Ammon's horn (tissue), 1 donor: Measurements from ENCODE around the gene PLSCR2.
"Not testable (repeated sequence)": the region's sequence is repeated elsewhere in the genome, so short reads cannot be mapped to it uniquely, and the experiment has no call there.

Experiments used
- DNase-seq: peaks from one replicate; pipeline ENCODE4 v3.0.0-alpha.2; 2016; ENCODE audit warnings: low spot score

The PLSCR2 gene

GRCh38 chr3:146485297-146485696 lies 15.9 kb upstream of the PLSCR2 start:
- DNase-seq, result no peak

DNA sequence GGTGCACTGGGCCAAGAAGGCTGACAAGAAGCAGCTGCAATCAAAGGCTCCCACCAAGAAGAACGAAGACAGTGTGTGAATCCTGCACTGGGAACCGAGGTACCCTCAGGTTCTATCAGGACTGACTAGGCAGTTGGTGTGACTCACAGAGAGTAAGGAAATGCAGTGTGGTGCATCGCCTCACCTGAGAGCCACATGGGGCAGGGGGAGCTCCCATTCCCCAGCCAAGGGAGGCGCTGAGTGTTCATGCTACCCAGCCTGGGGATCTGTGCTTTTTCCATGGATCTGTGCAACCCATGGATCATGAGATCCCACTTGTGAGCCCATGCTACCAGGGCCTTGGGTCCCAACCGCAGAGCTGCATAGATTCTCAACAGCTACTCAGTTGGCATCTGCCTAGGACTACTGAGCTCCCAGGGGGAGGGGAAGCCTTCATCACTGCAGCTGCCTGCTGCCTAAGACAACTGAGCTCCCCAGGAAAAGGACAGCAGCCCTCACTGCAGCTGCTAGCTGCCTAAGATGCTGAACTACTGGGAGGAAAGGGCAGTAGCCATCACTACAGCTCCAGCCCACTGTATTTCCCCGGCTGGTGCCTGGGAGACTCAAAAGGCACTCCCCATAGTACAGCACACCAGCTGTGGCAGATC lies 6.9 kb upstream of the PLSCR2 start:
- no peak for DNase-seq

DNA sequence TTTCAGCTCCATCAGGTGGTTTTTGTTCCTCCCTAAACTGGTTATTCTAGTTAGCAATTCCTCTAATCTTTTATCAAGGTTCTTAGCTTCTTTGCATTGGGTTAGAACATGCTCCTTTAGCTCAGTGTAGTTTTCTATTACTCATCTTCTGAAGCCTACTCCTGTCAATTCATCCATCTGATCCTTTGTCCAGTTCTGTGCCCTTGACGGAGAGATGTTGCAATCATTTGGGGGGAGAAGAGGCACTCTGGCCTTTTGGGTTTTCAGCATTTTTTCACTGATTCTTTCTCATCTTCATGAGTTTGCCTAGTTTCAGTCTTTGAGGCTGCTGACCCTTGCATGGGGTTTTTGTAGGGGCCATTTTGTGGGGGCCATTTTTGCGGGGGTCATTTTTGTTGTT lies 5.6 kb upstream of the PLSCR2 start:
- not testable (repeated sequence) for DNase-seq

GRCh38 chr3:146473726-146474125 lies 4.4 kb upstream of the PLSCR2 start:
- no peak for DNase-seq

- DNase-seq, result no peak
These were observed 3.2 kb upstream of the PLSCR2 start for GRCh38 chr3:146472611-146473010.

DNA sequence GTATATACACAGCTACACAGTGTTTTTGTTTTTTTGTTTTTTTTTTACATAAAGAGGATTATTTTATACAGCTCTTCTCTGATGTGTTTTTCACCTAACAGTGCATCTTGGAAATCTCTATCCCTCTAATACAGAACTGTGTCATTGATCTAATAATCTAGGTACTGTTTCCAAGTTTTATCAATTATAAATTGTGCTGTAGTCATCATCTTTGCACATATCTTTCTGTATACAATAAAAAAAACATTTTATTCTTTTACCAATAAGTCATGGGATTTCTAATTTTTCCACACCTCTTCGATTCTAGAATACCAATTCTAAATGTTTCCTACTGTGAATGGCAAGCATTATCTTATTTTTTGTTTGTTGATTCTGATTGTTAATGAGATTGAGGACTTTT lies 1.7 kb upstream of the PLSCR2 start:
- DNase-seq, result no peak

GRCh38 chr3:146470425-146470990 lies 1.1 kb upstream of the PLSCR2 start:
- no peak for DNase-seq

DNA sequence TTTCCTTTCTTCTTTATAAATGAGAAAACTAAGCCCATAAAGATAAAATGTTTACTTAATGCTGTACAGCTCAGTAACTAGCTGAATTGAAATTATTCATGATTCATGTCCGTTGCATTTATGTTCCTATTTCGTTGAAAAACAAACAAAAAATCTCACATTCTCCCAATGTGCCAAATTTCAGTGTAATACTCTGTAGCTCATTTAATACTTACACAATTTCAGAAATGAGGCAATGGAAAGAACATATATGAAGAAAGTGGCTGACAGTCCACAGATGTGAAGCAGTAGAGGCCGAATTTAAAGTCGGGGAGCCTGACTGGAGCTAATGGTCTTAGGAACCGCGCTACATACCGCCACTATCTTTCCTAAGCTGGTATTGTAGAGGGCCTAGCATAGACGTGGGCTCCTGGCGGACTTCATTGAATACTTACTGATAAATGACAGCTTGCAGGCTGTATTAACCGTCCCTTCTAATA lies 651 bp downstream of the PLSCR2 start:
- DNase-seq, result no peak

- no peak for DNase-seq
These were observed 1.1 kb downstream of the PLSCR2 start for GRCh38 chr3:146468234-146468633.

GRCh38 chr3:146466604-146467003 lies 2.8 kb downstream of the PLSCR2 start:
- DNase-seq, result no peak

DNA sequence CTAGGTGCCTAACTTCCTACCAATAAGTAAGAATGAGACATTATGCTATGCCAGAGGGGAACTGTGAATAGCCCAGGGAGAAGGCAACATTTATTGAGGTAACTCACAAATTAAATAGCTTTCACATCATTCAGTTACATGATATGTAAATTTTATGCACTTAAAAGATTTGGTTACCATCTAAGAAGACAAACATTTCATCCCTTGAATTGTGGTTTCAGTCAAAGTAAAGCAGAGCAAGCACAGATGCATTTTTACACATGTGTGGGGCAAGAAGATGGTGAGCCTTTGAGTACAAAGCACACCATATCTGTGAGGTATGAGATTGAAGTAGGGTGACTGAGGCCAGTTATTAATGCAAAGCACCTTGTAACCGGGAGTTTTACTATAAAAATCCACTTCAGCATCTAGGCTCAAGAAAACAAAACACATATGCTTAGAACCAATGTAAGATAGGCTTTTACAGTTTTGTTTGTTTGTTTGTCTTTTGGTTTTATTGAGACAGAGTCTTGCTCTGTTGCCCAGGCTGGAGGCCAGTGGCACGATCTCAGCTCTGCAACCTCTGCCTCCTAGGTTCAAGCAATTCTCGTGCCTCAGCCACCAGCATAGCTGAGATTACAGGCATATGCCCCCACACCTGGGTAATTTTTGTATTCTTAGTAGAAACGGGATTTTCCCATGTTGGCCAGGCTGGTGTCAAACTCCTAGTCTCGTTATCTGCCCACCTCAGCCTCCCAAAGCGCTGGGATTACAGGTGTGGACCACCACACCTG lies 3.5 kb downstream of the PLSCR2 start:
- DNase-seq, result no peak

- no peak for DNase-seq
These were observed 4.6 kb downstream of the PLSCR2 start for GRCh38 chr3:146464783-146465182.

- DNase-seq, result no peak
These were observed 5.3 kb downstream of the PLSCR2 start for GRCh38 chr3:146464005-146464595.

DNA sequence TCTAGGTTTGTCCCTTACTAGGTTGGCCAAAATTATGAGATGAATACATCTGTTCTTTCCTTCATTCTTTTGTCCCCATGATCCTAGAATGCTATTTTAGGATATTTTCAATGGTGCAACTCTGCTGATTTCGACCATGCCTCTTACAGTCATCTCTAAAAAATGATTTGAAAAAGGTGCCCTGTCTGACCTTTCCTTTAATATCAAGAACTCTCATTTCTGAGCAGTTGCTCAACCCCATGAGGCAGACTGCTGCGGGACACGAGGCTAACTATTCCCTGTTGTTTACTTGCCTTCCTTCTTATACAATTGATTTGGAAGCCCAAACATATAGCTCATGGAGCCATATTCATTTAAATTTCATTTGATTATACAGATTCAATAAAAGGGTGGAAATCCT lies 14.6 kb downstream of the PLSCR2 start:
- DNase-seq, result no peak

DNA sequence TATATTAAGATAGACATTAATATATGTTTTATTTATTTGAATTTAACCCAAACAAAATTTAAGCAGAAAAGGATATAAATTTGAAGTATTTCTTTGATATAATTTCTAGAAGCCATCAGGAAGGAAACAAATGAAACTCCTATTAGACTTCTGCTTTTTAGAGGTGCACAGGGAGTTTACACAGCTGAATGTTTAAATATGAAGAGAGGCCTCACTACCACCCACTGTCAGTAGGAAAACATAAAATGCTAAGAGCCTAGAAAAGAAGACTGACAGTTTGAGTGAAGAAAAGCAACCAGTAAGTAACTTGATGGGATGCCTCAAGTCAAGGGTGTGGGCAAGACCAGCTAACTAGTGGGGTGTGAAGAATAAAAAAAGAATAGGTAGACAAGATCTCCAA lies 19.7 kb downstream of the PLSCR2 start:
- DNase-seq, result no peak

DNA sequence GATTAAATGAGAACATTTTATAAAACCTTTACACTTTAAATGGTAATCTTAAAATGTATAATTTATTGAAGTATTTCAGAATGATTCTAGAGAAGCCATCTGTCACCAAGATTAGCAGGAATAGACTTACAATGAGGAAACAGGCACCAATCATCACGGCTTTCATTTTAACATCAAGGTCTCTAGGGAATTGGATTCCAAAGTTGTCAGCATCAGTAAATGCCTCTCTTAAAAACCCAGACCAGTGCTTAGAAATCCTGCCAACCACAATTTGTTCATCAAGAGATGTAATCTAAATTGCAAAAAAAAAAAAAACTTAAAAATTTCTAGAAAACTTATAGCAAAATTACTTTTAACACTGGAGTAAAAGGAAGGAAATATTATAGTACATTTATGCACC lies 20.3 kb downstream of the PLSCR2 start:
- DNase-seq, result no peak

DNA sequence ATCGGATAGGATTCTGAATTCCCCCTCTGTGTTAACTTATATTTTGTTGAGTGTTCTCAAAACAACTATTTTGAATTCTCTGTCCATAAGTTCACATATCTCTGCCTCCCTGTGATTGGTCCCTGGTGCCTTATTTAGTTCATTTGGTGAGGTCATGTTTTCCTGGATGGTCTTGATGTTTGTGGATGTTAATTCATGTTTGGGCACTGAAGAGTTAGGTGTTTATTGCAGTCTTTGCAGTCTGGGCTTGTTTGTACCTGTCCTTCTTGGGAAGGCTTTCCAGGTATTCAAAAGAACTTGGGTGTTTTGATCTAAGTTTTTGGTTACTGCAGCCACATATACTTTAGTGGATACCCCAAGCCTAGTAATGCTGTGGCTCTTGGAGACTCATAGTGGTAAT lies 23.3 kb downstream of the PLSCR2 start:
- no peak for DNase-seq

DNA sequence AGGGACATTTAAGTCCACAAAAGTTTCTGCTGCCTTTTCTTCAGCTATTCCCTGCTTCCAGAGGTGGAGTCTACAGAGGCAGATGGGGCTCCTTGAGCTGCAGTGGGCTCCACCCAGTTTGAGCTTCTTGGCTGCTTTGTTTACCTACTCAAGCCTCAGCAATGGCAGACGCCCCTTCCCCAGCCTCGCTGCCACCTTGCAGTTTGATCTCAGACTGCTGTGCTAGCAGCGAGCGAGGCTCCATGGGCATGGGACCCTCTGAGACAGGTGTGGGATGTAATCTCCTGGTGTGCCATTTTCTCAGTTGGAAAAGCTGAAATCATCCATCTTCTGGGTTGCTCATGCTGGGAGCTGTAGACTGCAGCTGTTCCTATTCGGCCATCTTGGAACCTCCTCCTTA lies 29.1 kb downstream of the PLSCR2 start:
- DNase-seq, result not testable (repeated sequence)

DNA sequence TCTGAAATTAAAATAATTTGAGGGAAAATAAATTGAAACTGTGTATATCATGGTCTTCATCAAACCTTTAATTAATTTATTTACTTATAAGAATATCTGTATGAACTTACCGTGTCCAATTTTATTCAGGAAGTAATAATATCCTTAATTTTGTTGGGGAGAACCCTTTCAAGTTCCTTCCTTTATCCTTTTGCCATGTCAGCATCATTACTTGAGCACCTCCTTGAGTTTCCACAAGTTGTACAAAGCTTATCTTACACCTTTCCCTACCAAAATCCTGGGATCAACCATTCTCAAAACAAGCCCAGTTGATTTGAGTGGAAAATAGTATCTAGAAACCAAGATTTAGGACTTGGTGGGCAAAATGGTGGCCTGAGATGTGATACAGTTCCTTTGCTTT lies 37.3 kb downstream of the PLSCR2 start:
- DNase-seq, result no peak

DNA sequence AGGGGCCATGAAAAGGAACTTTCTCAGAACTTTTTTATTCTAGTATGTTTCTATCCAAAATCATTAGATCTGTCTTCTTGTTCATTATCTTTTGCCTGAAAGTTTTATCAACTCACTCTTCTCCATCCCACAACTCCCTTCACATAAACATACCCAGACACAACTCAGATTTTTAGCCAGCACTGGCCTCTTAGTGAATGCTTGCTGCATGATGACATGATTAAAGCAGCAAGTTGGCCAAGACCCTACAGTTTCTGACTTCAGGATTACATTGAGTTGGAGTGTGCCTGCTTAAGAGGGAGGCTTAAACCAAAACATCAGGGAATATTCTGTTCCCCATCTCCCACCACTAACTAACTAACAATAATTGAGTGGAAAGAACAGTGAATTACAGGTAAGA lies 38.1 kb downstream of the PLSCR2 start:
- no peak for DNase-seq

DNA sequence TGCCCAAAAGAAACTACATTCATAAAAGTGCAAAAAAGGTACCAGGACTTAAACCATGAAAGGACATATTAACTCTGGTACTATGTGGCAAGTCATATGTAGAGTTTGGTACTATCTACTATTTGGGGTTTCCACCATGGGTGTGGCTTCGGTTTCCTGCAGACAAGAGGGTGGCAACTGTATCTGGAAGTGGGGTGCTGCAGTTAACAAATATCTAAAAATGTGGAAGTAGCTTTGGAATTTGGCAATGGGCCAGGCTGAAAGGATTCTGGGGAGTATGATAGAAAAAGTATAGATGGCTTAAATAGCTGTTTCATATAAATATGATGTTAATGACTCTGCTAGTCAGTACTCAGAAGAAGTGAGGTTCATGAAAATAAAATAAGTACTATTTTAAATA lies 44.0 kb downstream of the PLSCR2 start:
- DNase-seq, result no peak

DNA sequence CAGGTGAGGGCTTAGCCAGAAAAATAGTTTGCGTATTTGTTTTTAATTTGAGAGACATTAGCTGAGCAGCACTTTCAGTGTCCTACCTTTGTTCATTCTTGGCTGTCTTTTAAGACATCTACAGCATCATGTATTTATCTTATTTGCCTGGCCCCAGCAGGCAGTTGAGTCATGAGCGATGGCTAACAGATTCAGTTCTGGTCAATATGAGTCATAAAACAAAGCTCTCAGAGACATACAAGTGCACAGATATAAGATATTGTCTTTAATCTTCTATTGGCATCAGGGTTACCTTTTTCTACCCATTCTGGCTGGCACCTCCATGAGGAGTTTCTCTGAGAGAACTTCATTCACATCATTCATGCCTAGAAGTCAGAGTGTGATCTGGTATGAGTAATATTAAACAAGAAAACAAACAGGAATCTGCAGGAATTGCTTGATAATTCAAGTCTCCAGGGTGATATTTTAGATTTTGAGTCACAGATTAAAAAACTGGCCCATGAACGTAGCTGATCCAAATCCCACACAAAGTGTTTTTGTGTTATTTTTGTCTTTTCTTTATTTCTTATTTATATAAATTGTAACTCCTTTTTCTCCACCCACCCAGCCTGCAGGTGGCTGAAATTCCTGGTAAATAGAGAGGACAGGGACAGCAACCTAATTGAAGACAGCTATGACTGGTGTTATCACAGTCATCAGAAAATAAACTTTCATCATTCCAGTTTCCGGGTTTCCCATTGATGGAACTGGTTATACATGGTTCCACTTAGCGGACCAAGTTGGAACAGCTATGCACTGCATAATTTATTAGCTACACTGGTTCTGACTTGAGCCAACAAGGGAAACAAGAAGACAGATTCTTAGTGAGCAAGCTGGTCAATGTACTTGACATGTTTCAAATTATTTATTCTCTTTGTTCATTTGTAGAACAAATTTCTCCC lies 47.3 kb downstream of the PLSCR2 start:
- DNase-seq, result no peak
